Activated CD8-positive, alpha-beta memory T cell treated with anti-CD3 and anti-CD28 coated beads, Interleukin-2, amount 50 U/mL, for 24 hours (primary cell): Measurements from ENCODE around the gene ATXN3L.

Experiments used
- DNase-seq: peaks from one replicate; pipeline ENCODE4 v3.0.0-alpha.2; 2020; ENCODE audit errors: extremely low read depth

ATXN3L gene

GRCh38 chrX:13319953-13320352 lies at the start of gene ATXN3L:
Gene ATXN3L (minus strand): TSS chrX:13320053. CDS start chrX:13319934, 119 bp downstream.
- no peak for DNase-seq

- no peak for DNase-seq
These were observed 49.6 kb upstream of the ATXN3L start for GRCh38 chrX:13369256-13370030.

- DNase-seq, result no peak
These were observed 48.1 kb upstream of the ATXN3L start for GRCh38 chrX:13367950-13368349.

DNA sequence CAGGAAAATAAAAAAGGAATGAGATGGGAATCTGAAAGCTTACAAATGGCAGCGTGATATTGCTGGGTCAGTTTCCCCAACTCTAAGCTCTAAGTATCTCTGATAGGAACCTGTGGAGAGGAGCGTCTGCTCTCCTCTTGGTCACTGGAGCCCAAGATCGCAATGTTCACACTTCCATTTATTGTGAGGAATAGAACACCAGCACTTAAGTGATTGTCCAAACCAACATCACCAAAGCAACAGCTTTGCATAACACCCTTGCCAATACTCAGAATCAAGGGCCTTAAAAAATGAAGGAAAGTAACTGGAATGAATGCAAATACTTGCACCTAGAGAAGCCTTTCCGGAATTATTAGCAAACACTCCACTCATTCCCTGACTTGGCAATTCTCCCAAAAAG lies 46.8 kb upstream of the ATXN3L start:
- no peak for DNase-seq

GRCh38 chrX:13365161-13365560 lies 45.3 kb upstream of the ATXN3L start:
- no peak for DNase-seq

- no peak for DNase-seq
These were observed 44.5 kb upstream of the ATXN3L start for GRCh38 chrX:13364230-13364857.

GRCh38 chrX:13360146-13360545 lies 40.3 kb upstream of the ATXN3L start:
- DNase-seq, result no peak

- DNase-seq, result no peak
These were observed 38.1 kb upstream of the ATXN3L start for GRCh38 chrX:13357925-13358324.

GRCh38 chrX:13346646-13347045 lies 26.8 kb upstream of the ATXN3L start:
- no peak for DNase-seq

DNA sequence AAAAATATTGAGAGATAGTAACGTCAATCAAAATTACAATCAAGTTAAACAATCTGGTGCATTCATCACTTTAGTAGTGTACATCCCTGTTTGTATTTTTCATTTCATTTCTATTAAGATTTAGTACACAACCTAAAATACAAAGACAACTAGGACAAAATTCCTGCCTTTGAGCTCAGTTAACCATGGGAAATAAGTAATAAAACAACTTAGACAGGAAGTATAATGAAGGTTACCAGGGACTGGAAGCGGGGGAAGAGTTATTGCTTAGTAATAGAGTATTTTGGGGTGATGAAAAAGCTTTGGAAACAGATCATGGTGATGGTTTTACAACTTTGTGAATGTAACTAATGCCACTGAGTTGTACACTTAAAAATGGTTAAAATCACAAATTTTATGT lies 25.6 kb upstream of the ATXN3L start:
- no peak for DNase-seq

DNA sequence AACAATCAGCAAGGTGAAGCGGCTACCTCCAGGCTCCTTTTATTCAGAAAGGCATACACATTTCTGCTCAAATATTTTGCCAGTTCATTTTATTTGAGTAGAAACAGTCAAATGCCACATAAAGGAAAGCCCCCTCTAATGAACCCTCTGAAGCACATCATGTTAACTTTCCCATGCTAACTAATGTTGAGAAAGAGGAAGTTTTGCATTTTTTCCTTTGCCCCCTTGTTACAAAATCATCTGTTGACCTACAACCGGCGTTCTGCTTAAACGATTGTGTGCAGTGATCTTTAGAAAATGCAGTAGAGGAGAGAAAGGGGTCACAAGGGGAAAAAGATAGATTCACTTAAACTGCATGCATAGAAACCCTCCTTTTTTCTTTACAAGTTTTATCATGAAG lies 25.2 kb upstream of the ATXN3L start:
- DNase-seq, result no peak

DNA sequence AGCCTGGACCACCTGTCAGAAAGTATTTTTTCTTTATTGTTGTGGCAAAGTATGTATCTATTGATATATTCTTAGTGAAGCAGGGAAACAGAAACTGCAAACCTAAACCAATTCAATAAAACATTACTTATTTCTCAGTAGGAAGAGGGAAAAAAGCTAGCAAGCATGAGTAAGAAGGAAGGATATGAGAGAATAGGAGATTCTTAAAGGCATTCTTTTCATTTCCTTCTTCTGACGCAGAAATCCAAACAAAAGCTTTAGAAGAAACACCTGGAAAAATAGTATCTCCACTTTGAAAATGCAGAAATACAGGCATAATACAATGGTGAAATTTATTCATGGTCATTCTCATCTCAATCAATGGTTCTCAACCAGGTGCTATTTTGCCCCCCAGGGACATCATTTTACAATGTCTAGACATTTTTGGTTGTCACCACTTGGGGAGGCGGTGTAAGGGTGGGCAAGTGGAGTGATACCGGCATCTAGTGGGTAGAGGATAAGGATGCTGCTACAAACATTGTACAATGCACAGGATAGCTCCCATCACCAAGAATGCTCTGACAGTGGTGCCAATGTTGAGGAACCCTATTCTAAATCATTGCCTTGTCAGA lies 21.7 kb upstream of the ATXN3L start:
- no peak for DNase-seq

- no peak for DNase-seq
These were observed 20.4 kb upstream of the ATXN3L start for GRCh38 chrX:13340182-13340791.

GRCh38 chrX:13339607-13340006 lies 19.8 kb upstream of the ATXN3L start:
- no peak for DNase-seq

DNA sequence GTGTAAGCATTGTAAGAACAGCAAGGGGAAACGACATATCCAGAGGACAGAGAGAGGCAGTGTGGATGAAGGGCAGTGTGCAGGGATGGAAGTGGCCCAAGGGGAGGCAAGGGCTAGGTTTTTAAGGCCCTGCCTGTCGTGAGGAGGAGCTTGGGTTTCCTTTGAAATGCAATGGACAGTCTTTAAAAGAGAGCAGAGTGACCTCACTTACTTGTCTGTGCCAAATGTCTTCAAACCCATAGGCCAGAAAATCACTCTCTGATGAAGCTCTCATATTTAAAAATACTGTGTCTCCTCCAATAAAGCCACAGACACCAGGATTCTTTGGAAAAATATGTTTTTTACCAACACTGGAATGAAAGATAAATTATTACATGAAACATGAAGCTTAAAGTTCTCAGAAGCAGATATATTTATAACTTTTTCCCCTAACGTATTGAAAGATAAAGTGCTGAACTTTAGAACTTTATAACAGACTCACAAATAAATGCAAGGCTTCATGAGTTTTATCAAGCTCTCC lies 19.2 kb upstream of the ATXN3L start:
- no peak for DNase-seq

DNA sequence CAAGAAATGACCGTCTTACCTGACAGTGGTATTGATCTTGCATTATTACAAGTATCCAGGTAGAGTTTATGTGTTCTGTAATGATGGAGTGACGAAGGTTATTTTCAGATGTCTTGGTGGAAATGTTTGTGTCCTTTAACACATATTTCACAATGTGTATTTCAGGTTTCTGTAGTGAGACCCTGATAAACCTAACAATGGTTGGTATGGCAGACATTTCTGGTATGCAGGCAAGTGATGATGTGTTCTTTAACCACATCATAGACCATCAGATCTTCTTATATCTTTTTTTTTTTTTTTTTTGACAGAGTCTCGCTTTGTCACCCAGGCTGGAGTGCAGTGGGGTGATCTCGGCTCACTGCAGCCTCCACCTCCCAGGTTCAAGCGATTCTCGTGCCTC lies 14.6 kb upstream of the ATXN3L start:
- DNase-seq, result no peak

DNA sequence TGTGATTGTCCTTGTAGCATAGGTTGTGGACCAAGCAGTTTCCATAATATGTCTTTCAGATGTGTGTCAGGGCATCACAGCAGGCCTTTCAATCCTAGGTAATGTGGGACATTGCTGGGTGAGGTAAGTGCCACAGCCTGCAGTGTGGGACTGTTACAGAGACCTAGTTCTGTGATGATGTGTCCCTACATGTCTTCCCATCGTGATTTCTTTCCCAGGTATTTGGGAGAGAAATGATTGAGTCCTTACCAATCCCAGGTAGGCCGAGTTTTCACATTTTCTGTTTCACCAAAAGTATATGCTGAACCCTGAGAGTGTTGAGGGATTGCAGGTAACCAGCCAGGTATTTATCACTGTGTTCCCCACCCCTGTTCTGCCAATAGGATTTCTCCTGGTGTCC lies 10.6 kb upstream of the ATXN3L start:
- DNase-seq, result no peak

DNA sequence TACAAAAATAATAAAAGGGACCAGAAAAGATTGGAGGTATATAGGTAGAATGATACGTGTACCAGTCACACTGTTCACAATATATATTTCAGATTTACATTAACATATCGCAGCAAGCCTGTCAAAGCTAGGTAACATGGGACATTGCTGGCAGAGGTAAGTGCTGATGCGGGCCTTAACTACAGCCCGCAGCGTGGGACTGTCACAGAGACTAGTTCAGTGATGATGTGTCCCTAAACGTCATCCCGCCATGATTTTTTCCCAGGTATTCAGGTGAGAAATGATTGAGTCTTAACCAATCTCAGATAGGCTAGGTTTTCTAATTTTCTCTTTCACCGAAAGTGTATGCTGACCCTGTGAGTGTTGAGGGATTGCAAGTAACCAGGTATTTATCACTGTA lies 7.8 kb upstream of the ATXN3L start:
- no peak for DNase-seq

DNA sequence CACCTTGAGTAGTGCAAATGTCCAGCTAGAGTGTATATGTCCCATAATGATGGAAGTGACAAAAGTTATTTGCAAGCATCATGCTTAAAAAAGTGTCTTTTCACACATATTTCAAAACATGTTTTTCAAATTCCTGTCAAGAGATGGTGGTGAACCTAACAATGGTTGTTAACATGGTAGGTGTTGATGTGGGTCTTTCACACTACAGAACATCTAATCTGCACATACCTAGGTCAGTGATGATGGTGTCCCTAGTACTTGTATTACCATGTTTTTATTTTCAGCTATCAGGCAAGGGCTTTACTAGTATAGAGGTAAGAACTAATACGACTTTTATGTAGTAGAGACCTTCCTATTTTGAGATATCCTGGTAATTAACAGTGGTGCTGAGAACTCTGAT lies 3.4 kb upstream of the ATXN3L start:
- DNase-seq, result no peak

GRCh38 chrX:13317366-13317765 lies 2.5 kb downstream of the ATXN3L start:
- DNase-seq, result no peak

DNA sequence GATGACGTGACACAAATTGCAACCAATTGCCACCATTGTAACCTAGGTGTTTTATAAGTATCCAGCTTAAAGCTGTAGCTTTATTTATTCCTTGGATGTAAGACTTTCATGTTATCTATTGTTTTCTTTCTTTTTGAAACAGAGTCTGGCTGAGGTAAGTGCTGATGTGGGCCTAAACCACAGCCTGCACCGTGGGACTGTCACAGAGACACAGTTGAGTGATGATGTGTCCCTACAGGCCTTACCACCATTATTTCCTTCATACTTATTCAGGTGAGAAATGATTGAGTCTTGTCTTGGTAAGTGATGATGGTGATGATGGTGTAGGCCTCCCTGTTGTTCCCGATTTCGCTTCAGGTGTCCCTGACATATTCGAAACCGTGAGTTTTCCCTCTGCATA lies 8.3 kb downstream of the ATXN3L start:
- DNase-seq, result no peak

DNA sequence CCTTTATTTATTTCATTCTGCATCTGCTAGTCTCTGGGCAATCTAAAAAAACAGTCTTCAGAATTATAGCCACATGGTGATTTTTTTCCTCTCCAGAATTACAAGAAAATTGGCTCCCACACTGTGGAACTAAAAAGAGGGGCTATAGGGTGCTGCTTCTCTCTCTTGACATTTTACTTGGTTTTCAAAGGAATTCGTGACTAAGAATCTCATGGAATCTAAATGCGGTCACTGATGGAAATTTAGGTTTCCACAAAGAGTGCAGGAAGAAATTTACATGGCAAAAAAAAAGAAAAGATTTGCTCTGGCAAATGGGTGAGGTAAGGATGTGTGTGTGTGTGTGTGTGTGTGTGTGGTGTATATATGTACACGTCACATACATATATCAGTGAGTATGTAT lies 10.2 kb downstream of the ATXN3L start:
- DNase-seq, result no peak

GRCh38 chrX:13307041-13307440 lies 12.8 kb downstream of the ATXN3L start:
- DNase-seq, result no peak
